Karpas-422 (cell line): ENCODE measurements around the gene LOXHD1. TPM values are rescaled to one million over a fixed set of nuclear protein-coding genes. Genes with fewer than 3 reads are reported as not detected.

Experiments
- DNase-seq: peaks from one replicate; pipeline ENCODE4 v3.0.0-alpha.2; 2015
- H2AFZ ChIP-seq: fragments of 200-600 bp; sonication (generic); 2 replicates; pipeline ENCODE4 v1.6.1; 2014; ENCODE audit warnings: antibody characterized with exemption, low read length, mixed read lengths
- H3K27ac ChIP-seq: fragments of 200-600 bp; sonication (generic); 2 replicates; pipeline ENCODE4 v1.5.1; 2014; ENCODE audit warnings: mild to moderate bottlenecking, low read length, moderate library complexity
- H3K27me3 ChIP-seq: fragments of 200-600 bp; sonication (generic); 2 replicates; pipeline ENCODE4 v1.6.1; 2014; ENCODE audit warnings: low read length, mixed read lengths
- H3K36me3 ChIP-seq: fragments of 200-600 bp; sonication (generic); 2 replicates; pipeline ENCODE4 v1.6.1; 2014; ENCODE audit warnings: low read length, mixed read lengths; ENCODE audit not compliant: insufficient read depth
- H3K4me1 ChIP-seq: fragments of 200-600 bp; sonication (generic); 2 replicates; pipeline ENCODE4 v1.6.1; 2014; ENCODE audit warnings: mild to moderate bottlenecking, low read length, mixed read lengths
- H3K4me2 ChIP-seq: fragments of 200-600 bp; sonication (generic); 2 replicates; pipeline ENCODE4 v1.6.1; 2014; ENCODE audit warnings: low read length, low read depth, mild to moderate bottlenecking; ENCODE audit not compliant: poor library complexity, severe bottlenecking
- H3K4me3 ChIP-seq: fragments of 200-600 bp; sonication (generic); 2 replicates; pipeline ENCODE4 v1.5.1; 2014; ENCODE audit warnings: mild to moderate bottlenecking, antibody characterized with exemption, low read length, mixed read lengths
- H3K79me2 ChIP-seq: fragments of 200-600 bp; sonication (generic); 2 replicates; pipeline ENCODE4 v1.6.1; 2014; ENCODE audit warnings: mild to moderate bottlenecking, low read length, mixed read lengths
- H3K9ac ChIP-seq: fragments of 200-600 bp; sonication (generic); 2 replicates; pipeline ENCODE4 v1.6.0; 2014; ENCODE audit warnings: low read length
- H3K9me2 ChIP-seq: fragments of 200-600 bp; sonication (generic), shearing (Covaris generic); replicated peaks from 2 replicates; pipeline ENCODE4 v1.6.0; 2014; ENCODE audit warnings: mild to moderate bottlenecking, low read length, moderate library complexity; ENCODE audit not compliant: insufficient read depth
- H3K9me3 ChIP-seq: fragments of 300-700, 200-600 bp; sonication (generic); 2 replicates; pipeline ENCODE4 v1.6.1; 2014; ENCODE audit warnings: low read length, mixed read lengths
- H4K20me1 ChIP-seq: fragments of 200-600 bp; sonication (generic); 2 replicates; pipeline ENCODE4 v1.6.1; 2014; ENCODE audit warnings: mild to moderate bottlenecking, antibody characterized with exemption, low read length, low read depth; ENCODE audit not compliant: insufficient read depth
- total RNA-seq: library from RNA; depleted of rRNA; stranded (reverse); fragments of >200 nt; shearing (Covaris generic); gene quantifications from 2 replicates; pipeline ENCODE4 v1.2.3, GENCODE V29; 2014; ENCODE audit warnings: low replicate concordance

Gene LOXHD1
- total RNA-seq, 1 experiment from 2014 or later, result not detected

GRCh38 chr18:46628206-46628605 lies 28.8 kb downstream of the LOXHD1 start:
- Histone ChIP-seq H3K4me2 (no peak overlapping the region), H3K27ac (no peak overlapping the region), H2AFZ (no peak overlapping the region), H3K9me2 (no peaks in the 10 kb centered on the region), H3K79me2 (no peaks in the 10 kb centered on the region), H3K4me3 (no peak overlapping the region), H3K27me3 (no peaks in the 10 kb centered on the region), H3K4me1 (no peaks in the 10 kb centered on the region), H3K36me3 (no peaks in the 10 kb centered on the region), H3K9me3 (no peaks in the 10 kb centered on the region), H3K9ac (no peak overlapping the region), H4K20me1 (no peaks in the 10 kb centered on the region)
- DNase-seq, result no peak

GRCh38 chr18:46627136-46627535 lies 29.9 kb downstream of the LOXHD1 start:
- no peak for DNase-seq
- H3K4me1 ChIP-seq, result no peaks in the 10 kb centered on the region

GRCh38 chr18:46625069-46625468 lies 32.0 kb downstream of the LOXHD1 start:
- H3K9me2 ChIP-seq, result no peaks in the 10 kb centered on the region
- no peak overlapping the region for H3K27ac ChIP-seq
- no peaks in the 10 kb centered on the region for H3K27me3 ChIP-seq
- H3K4me3 ChIP-seq, result no peak overlapping the region
- H3K9me3 ChIP-seq, result no peaks in the 10 kb centered on the region
- H2AFZ ChIP-seq, result no peak overlapping the region
- H3K79me2 ChIP-seq, result no peaks in the 10 kb centered on the region
- no peaks in the 10 kb centered on the region for H3K4me1 ChIP-seq
- no peak overlapping the region for H3K9ac ChIP-seq
- H3K4me2 ChIP-seq, result no peak overlapping the region
- no peaks in the 10 kb centered on the region for H3K36me3 ChIP-seq
- no peaks in the 10 kb centered on the region for H4K20me1 ChIP-seq
- DNase-seq, result no peak

More at GRCh38 chr18:46627136-46627535, 29.9 kb downstream of the LOXHD1 start:
- Histone ChIP-seq H3K4me3 (no peak overlapping the region), H3K79me2 (no peaks in the 10 kb centered on the region), H3K9me3 (no peaks in the 10 kb centered on the region), H2AFZ (no peak overlapping the region), H3K27me3 (no peaks in the 10 kb centered on the region), H3K36me3 (no peaks in the 10 kb centered on the region), H3K9ac (no peak overlapping the region), H3K9me2 (no peaks in the 10 kb centered on the region), H3K4me2 (no peak overlapping the region), H4K20me1 (no peaks in the 10 kb centered on the region), H3K27ac (no peak overlapping the region)

GRCh38 chr18:46624127-46624526 lies 32.9 kb downstream of the LOXHD1 start:
- Histone ChIP-seq H3K27me3 (no peaks in the 10 kb centered on the region), H4K20me1 (no peaks in the 10 kb centered on the region), H3K4me2 (no peak overlapping the region), H2AFZ (no peak overlapping the region), H3K4me3 (no peak overlapping the region), H3K9me3 (no peaks in the 10 kb centered on the region), H3K36me3 (no peaks in the 10 kb centered on the region), H3K9me2 (no peaks in the 10 kb centered on the region), H3K4me1 (no peaks in the 10 kb centered on the region), H3K27ac (no peak overlapping the region), H3K79me2 (no peaks in the 10 kb centered on the region), H3K9ac (no peak overlapping the region)
- no peak for DNase-seq

GRCh38 chr18:46623541-46623940 lies 33.5 kb downstream of the LOXHD1 start:
- no peak overlapping the region for H2AFZ ChIP-seq
- H3K4me2 ChIP-seq, result no peak overlapping the region
- H3K4me3 ChIP-seq, result no peak overlapping the region
- no peaks in the 10 kb centered on the region for H3K9me3 ChIP-seq
- no peaks in the 10 kb centered on the region for H3K4me1 ChIP-seq
- no peak overlapping the region for H3K27ac ChIP-seq
- H4K20me1 ChIP-seq, result no peaks in the 10 kb centered on the region
- H3K27me3 ChIP-seq, result no peaks in the 10 kb centered on the region
- no peak for DNase-seq
- no peaks in the 10 kb centered on the region for H3K79me2 ChIP-seq
- no peaks in the 10 kb centered on the region for H3K9me2 ChIP-seq
- no peaks in the 10 kb centered on the region for H3K36me3 ChIP-seq
- H3K9ac ChIP-seq, result no peak overlapping the region

- Histone ChIP-seq H3K79me2 (no peaks in the 10 kb centered on the region), H3K27ac (no peak overlapping the region), H3K27me3 (no peaks in the 10 kb centered on the region), H3K36me3 (no peaks in the 10 kb centered on the region), H3K9me2 (no peaks in the 10 kb centered on the region), H2AFZ (no peak overlapping the region), H3K4me1 (no peaks in the 10 kb centered on the region), H3K4me2 (no peak overlapping the region), H3K9ac (no peak overlapping the region), H3K9me3 (no peaks in the 10 kb centered on the region), H4K20me1 (no peaks in the 10 kb centered on the region), H3K4me3 (no peak overlapping the region)
- DNase-seq, result peak; percentile 55
Measured at GRCh38 chr18:46622999-46623398, 34.0 kb downstream of the LOXHD1 start.

GRCh38 chr18:46622451-46622850 lies 34.6 kb downstream of the LOXHD1 start:
- Histone ChIP-seq H4K20me1 (no peaks in the 10 kb centered on the region), H3K4me3 (no peak overlapping the region), H3K9ac (no peak overlapping the region), H3K27me3 (no peaks in the 10 kb centered on the region), H3K36me3 (no peaks in the 10 kb centered on the region), H3K4me1 (no peaks in the 10 kb centered on the region), H2AFZ (no peak overlapping the region), H3K9me2 (no peaks in the 10 kb centered on the region), H3K4me2 (no peak overlapping the region), H3K27ac (no peak overlapping the region), H3K79me2 (no peaks in the 10 kb centered on the region), H3K9me3 (no peaks in the 10 kb centered on the region)
- DNase-seq, result no peak

GRCh38 chr18:46621871-46622270 lies 35.1 kb downstream of the LOXHD1 start:
- no peaks in the 10 kb centered on the region for H3K27me3 ChIP-seq
- H3K9me2 ChIP-seq, result no peaks in the 10 kb centered on the region
- H3K27ac ChIP-seq, result no peak overlapping the region
- H3K79me2 ChIP-seq, result no peaks in the 10 kb centered on the region
- H2AFZ ChIP-seq, result no peak overlapping the region
- H3K4me2 ChIP-seq, result no peak overlapping the region
- no peaks in the 10 kb centered on the region for H4K20me1 ChIP-seq
- H3K4me3 ChIP-seq, result no peak overlapping the region
- no peaks in the 10 kb centered on the region for H3K4me1 ChIP-seq
- H3K36me3 ChIP-seq, result no peaks in the 10 kb centered on the region
- no peak overlapping the region for H3K9ac ChIP-seq
- no peak for DNase-seq
- H3K9me3 ChIP-seq, result no peaks in the 10 kb centered on the region
